Astrocyte (in vitro differentiated cells and primary cell): Measurements from ENCODE around the gene SETD1A. TPM values are rescaled to one million over a fixed set of nuclear protein-coding genes. Genes with fewer than 3 reads are reported as not detected.

Source experiments
- DNase-seq: peaks from one replicate; pipeline ENCODE4 v3.0.0-alpha.2; 2010; ENCODE audit warnings: low read depth
- FAIRE-seq: peaks from 2 replicates; lab custom pipeline; 2011; peaks lifted over from hg19 to GRCh38; lab: Jason Lieb, UNC
- H2AFZ ChIP-seq: 2 replicates; pipeline ENCODE4 v1.6.0; 2012; ENCODE audit warnings: low read depth, low read length, inconsistent platforms
- H3K27ac ChIP-seq: 2 replicates; pipeline ENCODE4 v1.5.1; 2011; ENCODE audit warnings: low read depth, low read length, inconsistent platforms
- H3K27me3 ChIP-seq: 2 replicates; pipeline ENCODE4 v1.6.0; 2011; ENCODE audit warnings: low read length, inconsistent platforms; ENCODE audit not compliant: insufficient read depth
- H3K36me3 ChIP-seq: 2 replicates; pipeline ENCODE4 v1.5.1; 2011; ENCODE audit warnings: low read length, inconsistent platforms; ENCODE audit not compliant: insufficient read depth
- H3K4me1 ChIP-seq: 2 replicates; pipeline ENCODE4 v1.5.1; 2011; ENCODE audit warnings: low read length, inconsistent platforms; ENCODE audit not compliant: insufficient read depth
- H3K4me2 ChIP-seq: 2 replicates; pipeline ENCODE4 v1.6.0; 2012; ENCODE audit warnings: low read length, inconsistent platforms
- H3K4me3 ChIP-seq: 2 replicates; pipeline ENCODE4 v1.5.1; 2011; ENCODE audit warnings: low read depth, mild to moderate bottlenecking, low read length, inconsistent platforms; ENCODE audit not compliant: insufficient read depth
- H3K79me2 ChIP-seq: 2 replicates; pipeline ENCODE4 v1.6.0; 2012; ENCODE audit warnings: mild to moderate bottlenecking, low read length, inconsistent platforms; ENCODE audit not compliant: insufficient read depth
- H3K9ac ChIP-seq: 2 replicates; pipeline ENCODE4 v1.6.0; 2012; ENCODE audit warnings: mild to moderate bottlenecking, low read length, inconsistent platforms
- H3K9me3 ChIP-seq: 2 replicates; pipeline ENCODE4 v1.5.1; 2012; ENCODE audit warnings: low read depth, mild to moderate bottlenecking, low read length, inconsistent platforms; ENCODE audit not compliant: insufficient read depth
- H4K20me1 ChIP-seq: 2 replicates; pipeline ENCODE4 v1.6.0; 2012; ENCODE audit warnings: low read length, inconsistent platforms; ENCODE audit not compliant: insufficient read depth
- H3K27ac Mint-ChIP-seq: one replicate; pipeline ENCODE4 v1.8.0; 2021; ENCODE audit warnings: mild to moderate bottlenecking, mixed read lengths; ENCODE audit not compliant: unreplicated experiment
- H3K27me3 Mint-ChIP-seq: one replicate; pipeline ENCODE4 v1.8.0; 2021; ENCODE audit warnings: low read depth, mixed read lengths; ENCODE audit not compliant: unreplicated experiment
- H3K36me3 Mint-ChIP-seq: one replicate; pipeline ENCODE4 v1.8.0; 2021; ENCODE audit warnings: low read depth, mixed read lengths; ENCODE audit not compliant: unreplicated experiment
- H3K4me1 Mint-ChIP-seq: one replicate; pipeline ENCODE4 v1.8.0; 2021; ENCODE audit warnings: low read depth, mixed read lengths; ENCODE audit not compliant: unreplicated experiment
- H3K4me3 Mint-ChIP-seq: one replicate; pipeline ENCODE4 v1.8.0; 2021; ENCODE audit warnings: mild to moderate bottlenecking, moderate library complexity, mixed read lengths; ENCODE audit not compliant: unreplicated experiment
- H3K9me3 Mint-ChIP-seq: one replicate; pipeline ENCODE4 v1.8.0; 2021; ENCODE audit warnings: mild to moderate bottlenecking, mixed read lengths; ENCODE audit not compliant: unreplicated experiment
- CTCF ChIP-seq: IDR thresholded peaks from 2 replicates; pipeline ENCODE4 v1.5.1; 2011; ENCODE audit warnings: low read depth, mild to moderate bottlenecking, inconsistent platforms, low read length, moderate library complexity; ENCODE audit not compliant: insufficient read depth
- EZH2 ChIP-seq: IDR thresholded peaks from 2 replicates; pipeline ENCODE4 v1.6.1; 2012; ENCODE audit warnings: mild to moderate bottlenecking, low read length, inconsistent platforms; ENCODE audit not compliant: insufficient read depth
- total RNA-seq: library from RNA; stranded (reverse); gene quantifications from 2 replicates; pipeline ENCODE4 v1.2.1, GENCODE V29; 2021

Gene SETD1A
- total RNA-seq, 1 donor from 2014 or later: 18.7 TPM

GRCh38 chr16:30928390-30928789 is 29.2 kb upstream of the SETD1A start:
- no peak for TF ChIP-seq CTCF
- TF ChIP-seq EZH2: no peak
- Histone ChIP-seq H3K9ac (no peak overlapping the region), H4K20me1 (peaks cover 48% of the 10 kb centered on the region), H3K36me3 (peaks cover 18% of the 10 kb centered on the region), H3K4me1 (peaks cover 9% of the 10 kb centered on the region), H3K27ac (no peak overlapping the region), H3K79me2 (peaks cover 15% of the 10 kb centered on the region), H3K4me3 (no peak overlapping the region), H2AFZ (no peak overlapping the region), H3K4me2 (no peak overlapping the region), H3K27me3 (no peaks in the 10 kb centered on the region), H3K9me3 (no peaks in the 10 kb centered on the region)
- Mint-ChIP-seq H3K27me3 (no peaks in the 10 kb centered on the region), H3K9me3 (no peaks in the 10 kb centered on the region), H3K36me3 (peaks cover 3% of the 10 kb centered on the region), H3K4me1 (peaks cover 11% of the 10 kb centered on the region), H3K4me3 (no peak overlapping the region), H3K27ac (no peak overlapping the region)
- no peak for FAIRE-seq
- DNase-seq: no peak

- Histone ChIP-seq H2AFZ (no peak overlapping the region), H3K9ac (no peak overlapping the region), H3K27ac (no peak overlapping the region), H4K20me1 (peaks cover 48% of the 10 kb centered on the region), H3K27me3 (no peaks in the 10 kb centered on the region), H3K36me3 (peaks cover 19% of the 10 kb centered on the region), H3K9me3 (no peaks in the 10 kb centered on the region), H3K4me2 (no peak overlapping the region), H3K4me3 (no peak overlapping the region), H3K4me1 (peaks cover 9% of the 10 kb centered on the region), H3K79me2 (peaks cover 15% of the 10 kb centered on the region)
- Mint-ChIP-seq H3K4me1 (peaks cover 11% of the 10 kb centered on the region), H3K36me3 (peaks cover 3% of the 10 kb centered on the region), H3K9me3 (no peaks in the 10 kb centered on the region), H3K4me3 (no peak overlapping the region), H3K27ac (peak overlapping the region; percentile 41), H3K27me3 (no peaks in the 10 kb centered on the region)
- TF ChIP-seq EZH2 (no peak), CTCF (no peak)
- DNase-seq (no peak), FAIRE-seq (no peak)
Measured at GRCh38 chr16:30929167-30929566, 28.4 kb upstream of the SETD1A start.

GRCh38 chr16:30930160-30930571 is 27.4 kb upstream of the SETD1A start:
- Histone ChIP-seq H2AFZ (no peak overlapping the region), H4K20me1 (peaks cover 48% of the 10 kb centered on the region), H3K4me3 (no peak overlapping the region), H3K9ac (no peak overlapping the region), H3K4me1 (peaks cover 3% of the 10 kb centered on the region), H3K4me2 (no peak overlapping the region), H3K36me3 (peaks cover 19% of the 10 kb centered on the region), H3K27me3 (no peaks in the 10 kb centered on the region), H3K79me2 (peaks cover 13% of the 10 kb centered on the region), H3K27ac (no peak overlapping the region), H3K9me3 (no peaks in the 10 kb centered on the region)
- FAIRE-seq: no peak
- no peak for DNase-seq
- no peaks in the 10 kb centered on the region for H3K27me3 Mint-ChIP-seq
- no peak overlapping the region for H3K27ac Mint-ChIP-seq
- no peak for TF ChIP-seq EZH2
- no peak for TF ChIP-seq CTCF
- no peaks in the 10 kb centered on the region for H3K9me3 Mint-ChIP-seq
- peaks cover 11% of the 10 kb centered on the region for H3K4me1 Mint-ChIP-seq
- no peak overlapping the region for H3K4me3 Mint-ChIP-seq
- H3K36me3 Mint-ChIP-seq: peaks cover 6% of the 10 kb centered on the region
